OCI-LY1 (cell line): ENCODE data around the gene GRM7.

Experiments used
- CTCF ChIP-seq: fragments of 200-600 bp; sonication (generic), shearing (Covaris generic); IDR thresholded peaks from 2 replicates; pipeline ENCODE4 v1.5.1; 2017; ENCODE audit warnings: mild to moderate bottlenecking, antibody characterized with exemption, low read length, moderate library complexity, mixed read lengths
- EZH2 ChIP-seq: fragments of 200-600 bp; sonication (generic), shearing (Covaris generic); IDR thresholded peaks from 2 replicates; pipeline ENCODE4 v1.8.0; 2017; ENCODE audit warnings: borderline replicate concordance, mixed run types, mild to moderate bottlenecking, antibody characterized with exemption, low read length, moderate library complexity, mixed read lengths

- TF ChIP-seq CTCF (no peak), EZH2 (no peak)
Observed at GRCh38 chr3:7659079-7659478, 798.2 kb downstream of the GRM7 start.
